Measurements from ENCODE around the gene MOCS3.
"Not testable (repeated sequence)": the region's sequence is repeated elsewhere in the genome, so short reads cannot be mapped to it uniquely, and the experiment has no call there.

MOCS3 gene

GRCh38 chr20:50975701-50976330, 17.2 kb downstream of the MOCS3 start:
- H2AFZ ChIP-seq (ENCODE audit: low read depth, low read length), result no peak overlapping the region
- ATAC-seq (ENCODE audit: insufficient read depth, low read depth) (no peak), DNase-seq (no peak)
- no peaks in the 10 kb centered on the region for H3K4me1 ChIP-seq (ENCODE audit: insufficient read depth, low read length)
- no peak overlapping the region for H3K4me2 ChIP-seq (ENCODE audit: insufficient read depth, low read length)
- H3K79me2 ChIP-seq (ENCODE audit: insufficient read depth, low read length), result no peaks in the 10 kb centered on the region
- H3K27ac ChIP-seq (ENCODE audit: low read length), result no peak overlapping the region
- H3K9ac ChIP-seq (ENCODE audit: low read depth, low read length), result no peak overlapping the region
- H3K36me3 ChIP-seq (ENCODE audit: insufficient read depth, low read length), result no peaks in the 10 kb centered on the region
- H3K27me3 ChIP-seq (ENCODE audit: insufficient read depth, low read length, poor library complexity), result peaks cover 12% of the 10 kb centered on the region
- H3K9me3 ChIP-seq (ENCODE audit: insufficient read depth, low read length, severe bottlenecking), result no peaks in the 10 kb centered on the region
- H3K4me3 ChIP-seq (ENCODE audit: low read depth in 1 of 2, low read length in 2 of 2), result no peak overlapping the region
- TF ChIP-seq EZH2 (IDR thresholded peaks at IDR 0.05; ENCODE audit: borderline replicate concordance, low read depth, low read length, severe bottlenecking), result no peak
- H4K20me1 ChIP-seq (ENCODE audit: insufficient read depth, low read length), result peaks cover 3% of the 10 kb centered on the region; the same call in 1 of the 2 replicates

GRCh38 chr20:50977066-50978021, 18.7 kb downstream of the MOCS3 start:
- Histone ChIP-seq H4K20me1 (ENCODE audit: insufficient read depth, low read length) (peaks cover 3% of the 10 kb centered on the region; the same call in 1 of the 2 replicates), H3K27me3 (ENCODE audit: insufficient read depth, low read length, poor library complexity) (peaks cover 7% of the 10 kb centered on the region), H3K4me3 (ENCODE audit: low read depth in 1 of 2, low read length in 2 of 2) (no peak overlapping the region), H3K27ac (ENCODE audit: low read length) (no peak overlapping the region), H3K4me2 (ENCODE audit: insufficient read depth, low read length) (no peak overlapping the region), H2AFZ (ENCODE audit: low read depth, low read length) (no peak overlapping the region), H3K9me3 (ENCODE audit: insufficient read depth, low read length, severe bottlenecking) (no peaks in the 10 kb centered on the region), H3K36me3 (ENCODE audit: insufficient read depth, low read length) (no peaks in the 10 kb centered on the region), H3K4me1 (ENCODE audit: insufficient read depth, low read length) (no peaks in the 10 kb centered on the region), H3K79me2 (ENCODE audit: insufficient read depth, low read length) (no peaks in the 10 kb centered on the region), H3K9ac (ENCODE audit: low read depth, low read length) (no peak overlapping the region)
- no peak for TF ChIP-seq CTCF (IDR thresholded peaks at IDR 0.05; ENCODE audit: borderline replicate concordance, extremely low read depth, low read length, poor library complexity, severe bottlenecking)
- no peak for TF ChIP-seq EZH2 (IDR thresholded peaks at IDR 0.05; ENCODE audit: borderline replicate concordance, low read depth, low read length, severe bottlenecking)
- DNase-seq (no peak), ATAC-seq (ENCODE audit: insufficient read depth, low read depth) (no peak)

- not testable (repeated sequence) for H3K4me2 ChIP-seq (ENCODE audit: insufficient read depth, low read length); H4K20me1 ChIP-seq (ENCODE audit: insufficient read depth, low read length); H3K9ac ChIP-seq (ENCODE audit: low read depth, low read length); H2AFZ ChIP-seq (ENCODE audit: low read depth, low read length); H3K27me3 ChIP-seq (ENCODE audit: insufficient read depth, low read length, poor library complexity); H3K9me3 ChIP-seq (ENCODE audit: insufficient read depth, low read length, severe bottlenecking); H3K27ac ChIP-seq (ENCODE audit: low read length); H3K4me3 ChIP-seq (ENCODE audit: low read depth in 1 of 2, low read length in 2 of 2); DNase-seq; H3K36me3 ChIP-seq (ENCODE audit: insufficient read depth, low read length); H3K79me2 ChIP-seq (ENCODE audit: insufficient read depth, low read length); ATAC-seq (ENCODE audit: insufficient read depth, low read depth); H3K4me1 ChIP-seq (ENCODE audit: insufficient read depth, low read length)
Observed at GRCh38 chr20:50978533-50978932, 19.9 kb downstream of the MOCS3 start.

- DNase-seq (no peak), ATAC-seq (ENCODE audit: insufficient read depth, low read depth) (no peak)
- H3K4me2 ChIP-seq (ENCODE audit: insufficient read depth, low read length), result no peak overlapping the region
- H3K4me3 ChIP-seq (ENCODE audit: low read depth in 1 of 2, low read length in 2 of 2), result no peak overlapping the region
- no peak for TF ChIP-seq EZH2 (IDR thresholded peaks at IDR 0.05; ENCODE audit: borderline replicate concordance, low read depth, low read length, severe bottlenecking)
- no peak for TF ChIP-seq CTCF (IDR thresholded peaks at IDR 0.05; ENCODE audit: borderline replicate concordance, extremely low read depth, low read length, poor library complexity, severe bottlenecking)
- H3K27me3 ChIP-seq (ENCODE audit: insufficient read depth, low read length, poor library complexity), result peaks cover 2% of the 10 kb centered on the region
- no peaks in the 10 kb centered on the region for H3K4me1 ChIP-seq (ENCODE audit: insufficient read depth, low read length)
- H3K36me3 ChIP-seq (ENCODE audit: insufficient read depth, low read length), result no peaks in the 10 kb centered on the region
- no peaks in the 10 kb centered on the region for H3K79me2 ChIP-seq (ENCODE audit: insufficient read depth, low read length)
- no peak overlapping the region for H2AFZ ChIP-seq (ENCODE audit: low read depth, low read length)
- H3K9ac ChIP-seq (ENCODE audit: low read depth, low read length), result no peak overlapping the region
- no peak overlapping the region for H3K27ac ChIP-seq (ENCODE audit: low read length)
- no peaks in the 10 kb centered on the region for H3K9me3 ChIP-seq (ENCODE audit: insufficient read depth, low read length, severe bottlenecking)
- H4K20me1 ChIP-seq (ENCODE audit: insufficient read depth, low read length), result peaks cover 3% of the 10 kb centered on the region; the same call in 1 of the 2 replicates
Observed at GRCh38 chr20:50980071-50980681, 21.6 kb downstream of the MOCS3 start.

Measured in DND-41 (cell line).